Tibial artery (tissue), 4 donors: ENCODE measurements around the gene PECR.

Source experiments
- DNase-seq, 2 donors: peaks; one replicate each; pipeline ENCODE4 v3.0.0-alpha.2; 2019
- H3K27ac ChIP-seq, 2 donors: fragments of 200-600 bp; sonication (generic) in 1 of 2; 1 replicate in 1 of 2; 2 replicates in 1 of 2; pipeline ENCODE4 v1.5.1; 2018 to 2019; ENCODE audit warnings: mild to moderate bottlenecking in 1 of 2
- H3K27me3 ChIP-seq, 2 donors: fragments of 200-600 bp; sonication (generic) in 1 of 2; one replicate each; pipeline versions ENCODE4 v1.5.1 to v1.6.0; 2016 to 2019
- H3K36me3 ChIP-seq, 3 donors: fragments of 200-600 bp; sonication (generic) in 2 of 3; one replicate each; pipeline ENCODE4 v1.5.1; 2016 to 2019; ENCODE audit warnings: mild to moderate bottlenecking in 2 of 3
- H3K4me1 ChIP-seq, 4 donors: fragments of 200-600 bp; sonication (generic) in 2 of 4; 1 replicate in 3 of 4; 2 replicates in 1 of 4; pipeline ENCODE4 v1.5.1; 2016 to 2019
- H3K4me3 ChIP-seq, 2 donors: fragments of 200-600 bp; sonication (generic) in 1 of 2; 1 replicate in 1 of 2; 2 replicates in 1 of 2; pipeline ENCODE4 v1.5.1; 2018 to 2019; ENCODE audit warnings: mild to moderate bottlenecking in 2 of 2
- H3K9me3 ChIP-seq, 3 donors: fragments of 200-600 bp; sonication (generic) in 1 of 3; one replicate each; pipeline ENCODE4 v1.5.1; 2016 to 2019
- intact Hi-C: fragments of 100-400 bp; cut with DNase I; formaldehyde crosslinking; loops from one replicate; pipeline ENCODE4 v1.15.0; 2023; ENCODE audit warnings: low total_unique reads
- TF ChIP-seq, protein P1 (sequence below), 2 experiments: fragments of 200-600 bp in 1 of 2; fragments of 450-650 bp in 1 of 2; IDR thresholded peaks; one replicate each; pipeline ENCODE4 v1.5.1; 2017 to 2019; ENCODE audit warnings: antibody characterized with exemption in 2 of 2, mild to moderate bottlenecking in 1 of 2, moderate library complexity in 1 of 2

PECR gene

DNA sequence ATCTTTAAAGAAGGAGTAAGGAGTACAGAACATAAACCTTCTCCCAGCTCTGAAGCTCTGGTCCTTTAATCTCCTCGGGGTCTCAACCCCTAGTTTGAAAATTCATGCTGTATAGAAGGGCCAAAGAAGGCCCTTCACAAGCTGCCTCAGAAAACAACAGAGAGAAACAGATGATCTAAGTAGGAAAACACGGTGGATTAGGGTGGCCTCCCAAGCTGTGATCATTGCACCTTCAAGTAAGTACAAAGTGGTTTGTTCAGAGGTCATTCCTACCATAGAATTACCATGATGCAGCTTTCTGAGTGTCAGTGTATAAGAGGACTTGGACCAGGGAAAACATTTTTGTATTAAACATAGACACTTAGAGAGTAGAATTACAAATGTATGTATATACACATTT, 11.0 kb upstream of the PECR start:
- intact Hi-C loops = no loop called here

DNA sequence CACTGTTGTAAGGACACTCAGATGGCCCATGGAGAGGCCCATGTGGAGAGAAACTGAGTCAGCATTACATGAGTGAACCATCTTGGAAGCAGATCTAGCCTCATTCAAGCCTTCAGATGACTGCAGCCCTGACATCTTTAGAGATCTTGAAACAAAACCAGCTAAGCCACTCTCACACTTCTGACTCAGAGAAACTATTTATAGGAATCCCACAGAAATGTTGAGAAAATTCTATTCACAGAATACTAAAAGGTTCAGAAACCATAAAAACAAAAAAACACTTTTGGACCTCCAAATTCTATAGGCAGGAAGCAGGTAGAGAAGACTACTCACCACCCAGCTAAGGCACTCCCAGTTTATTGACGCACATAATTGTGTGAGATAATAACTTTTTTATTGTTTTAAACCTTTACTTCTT, 8.8 kb upstream of the PECR start:
- no peak overlapping the region for H3K27ac ChIP-seq
- TF ChIP-seq, protein P1, sequence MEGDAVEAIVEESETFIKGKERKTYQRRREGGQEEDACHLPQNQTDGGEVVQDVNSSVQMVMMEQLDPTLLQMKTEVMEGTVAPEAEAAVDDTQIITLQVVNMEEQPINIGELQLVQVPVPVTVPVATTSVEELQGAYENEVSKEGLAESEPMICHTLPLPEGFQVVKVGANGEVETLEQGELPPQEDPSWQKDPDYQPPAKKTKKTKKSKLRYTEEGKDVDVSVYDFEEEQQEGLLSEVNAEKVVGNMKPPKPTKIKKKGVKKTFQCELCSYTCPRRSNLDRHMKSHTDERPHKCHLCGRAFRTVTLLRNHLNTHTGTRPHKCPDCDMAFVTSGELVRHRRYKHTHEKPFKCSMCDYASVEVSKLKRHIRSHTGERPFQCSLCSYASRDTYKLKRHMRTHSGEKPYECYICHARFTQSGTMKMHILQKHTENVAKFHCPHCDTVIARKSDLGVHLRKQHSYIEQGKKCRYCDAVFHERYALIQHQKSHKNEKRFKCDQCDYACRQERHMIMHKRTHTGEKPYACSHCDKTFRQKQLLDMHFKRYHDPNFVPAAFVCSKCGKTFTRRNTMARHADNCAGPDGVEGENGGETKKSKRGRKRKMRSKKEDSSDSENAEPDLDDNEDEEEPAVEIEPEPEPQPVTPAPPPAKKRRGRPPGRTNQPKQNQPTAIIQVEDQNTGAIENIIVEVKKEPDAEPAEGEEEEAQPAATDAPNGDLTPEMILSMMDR (IDR thresholded peaks at IDR 0.05) = no peak
- no peak overlapping the region for H3K4me3 ChIP-seq
- H3K27me3 ChIP-seq = no peaks in the 10 kb centered on the region
- H3K4me1 ChIP-seq = no peaks in the 10 kb centered on the region
- DNase-seq = no peak
- no peaks in the 10 kb centered on the region for H3K36me3 ChIP-seq
- H3K9me3 ChIP-seq = no peaks in the 10 kb centered on the region
- intact Hi-C loops = no loop called here

More for the DNA sequence above, 11.0 kb upstream of the PECR start:
- Histone ChIP-seq H3K27ac (no peak overlapping the region), H3K9me3 (no peaks in the 10 kb centered on the region), H3K4me1 (no peaks in the 10 kb centered on the region), H3K36me3 (no peaks in the 10 kb centered on the region), H3K4me3 (no peak overlapping the region), H3K27me3 (peaks cover 0 to 5% of the 10 kb centered on the region in 2 donors)
- TF ChIP-seq, protein P1 (IDR thresholded peaks at IDR 0.05) = no peak
- DNase-seq = no peak

DNA sequence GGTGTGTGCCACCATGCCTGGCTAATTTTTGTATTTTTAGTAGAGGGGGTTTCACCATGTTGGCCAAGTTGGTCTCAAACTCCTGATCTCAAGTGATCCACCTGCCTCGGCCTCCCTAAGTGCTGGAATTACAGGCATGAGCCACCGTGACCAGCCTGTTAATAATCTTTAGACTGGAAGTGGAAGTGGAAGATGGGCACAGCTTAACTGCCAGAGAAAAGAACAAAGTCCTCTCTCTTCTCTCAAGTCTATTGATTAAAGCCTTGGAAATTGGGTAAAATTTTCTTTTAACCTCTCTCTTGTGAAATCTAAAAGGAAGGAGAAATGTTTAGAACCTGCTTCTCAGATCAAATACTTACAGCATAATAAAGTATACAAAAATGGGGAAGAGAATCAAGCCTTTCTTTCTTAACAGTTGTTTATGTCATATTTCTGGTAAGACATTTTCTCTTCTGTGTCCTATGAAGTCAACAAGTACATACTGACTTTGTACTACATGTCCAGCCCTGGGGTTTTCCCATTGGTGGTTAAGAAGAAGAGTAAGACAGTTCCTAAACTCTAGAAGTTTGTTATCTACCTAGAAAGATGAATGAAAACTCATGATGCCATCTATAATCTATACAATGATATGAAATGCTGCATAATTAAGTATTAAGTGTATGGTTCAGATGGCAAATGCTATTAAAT, 4.7 kb upstream of the PECR start:
- H3K4me3 ChIP-seq = no peak overlapping the region
- no peak overlapping the region for H3K27ac ChIP-seq
- no peaks in the 10 kb centered on the region for H3K9me3 ChIP-seq
- DNase-seq = no peak
- H3K4me1 ChIP-seq = peaks cover 0 to 8% (median 1%) of the 10 kb centered on the region in 4 donors
- H3K36me3 ChIP-seq = no peaks in the 10 kb centered on the region
- TF ChIP-seq, protein P1 (IDR thresholded peaks at IDR 0.05) = no peak
- no peaks in the 10 kb centered on the region for H3K27me3 ChIP-seq
- intact Hi-C loops = no loop called here

DNA sequence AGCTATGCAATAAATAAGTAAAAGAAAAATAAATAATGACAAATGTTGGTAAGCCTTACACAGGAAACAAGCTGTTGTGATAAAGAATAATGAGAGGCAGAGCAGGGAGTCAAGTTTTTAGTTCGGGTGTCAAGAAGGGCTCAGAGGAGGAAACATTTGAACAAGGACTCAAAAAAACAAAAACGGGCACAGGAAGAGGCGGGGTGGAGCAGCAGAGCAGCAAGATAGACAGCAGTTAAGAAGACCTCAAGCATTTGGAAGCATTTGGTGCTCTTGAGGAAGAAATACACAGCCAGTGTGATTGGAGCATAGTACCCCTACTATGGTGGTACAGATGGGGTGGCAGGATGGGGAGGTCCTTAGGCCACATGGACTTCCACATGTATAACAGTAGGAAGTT, 2.9 kb upstream of the PECR start:
- H3K9me3 ChIP-seq = no peaks in the 10 kb centered on the region
- peaks cover 0 to 13% (median 4%) of the 10 kb centered on the region in 4 donors for H3K4me1 ChIP-seq
- H3K4me3 ChIP-seq = no peak overlapping the region
- no peaks in the 10 kb centered on the region for H3K27me3 ChIP-seq
- no peak for DNase-seq
- intact Hi-C loops = no loop called here
- H3K36me3 ChIP-seq = no peaks in the 10 kb centered on the region
- TF ChIP-seq, protein P1 (IDR thresholded peaks at IDR 0.05) = no peak
- H3K27ac ChIP-seq = no peak overlapping the region

DNA sequence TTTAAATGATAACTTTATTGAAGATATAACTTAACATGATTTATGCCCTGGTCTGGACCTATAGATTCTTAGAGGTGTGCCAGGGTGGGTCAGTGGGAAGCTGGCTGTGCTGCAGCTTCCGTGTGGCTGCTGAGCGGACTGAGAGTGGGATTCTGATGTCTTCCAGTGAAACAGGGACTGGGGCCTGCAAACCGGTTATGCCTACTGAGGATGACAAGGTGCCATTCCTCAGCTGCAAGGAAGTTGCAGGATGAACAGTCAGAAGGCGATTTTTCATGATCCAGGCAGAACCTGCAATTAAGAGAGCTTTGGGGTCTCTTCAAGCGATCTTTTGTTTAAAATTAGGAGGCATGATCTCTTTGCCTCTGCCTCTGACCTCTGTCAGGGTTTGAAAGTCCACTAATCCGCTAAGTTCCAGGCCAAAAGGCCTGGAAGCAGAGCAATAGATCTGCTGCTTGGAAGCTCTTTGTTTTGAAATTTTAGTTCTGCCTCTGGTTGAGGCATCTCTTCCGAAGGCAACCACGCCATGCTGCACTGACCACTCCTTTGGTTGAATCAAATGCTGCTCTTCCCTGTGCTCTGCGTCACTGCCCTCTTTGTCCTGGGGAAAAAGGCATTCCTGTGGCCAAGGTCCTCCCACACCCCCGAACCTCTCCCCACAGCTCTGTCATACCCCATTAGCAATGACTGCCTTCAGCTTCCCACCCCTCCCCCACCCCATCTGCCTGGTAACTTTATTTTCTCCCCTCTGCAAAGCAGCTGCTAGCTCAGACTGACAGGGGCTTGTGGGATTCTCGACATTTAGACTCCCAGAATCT, 2.1 kb upstream of the PECR start:
- Histone ChIP-seq H3K4me1 (peaks cover 0 to 13% (median 4%) of the 10 kb centered on the region in 4 donors), H3K27ac (no peak overlapping the region), H3K9me3 (no peaks in the 10 kb centered on the region), H3K36me3 (no peaks in the 10 kb centered on the region), H3K27me3 (no peaks in the 10 kb centered on the region), H3K4me3 (no peak overlapping the region)
- intact Hi-C loops = no loop called here
- TF ChIP-seq, protein P1 (IDR thresholded peaks at IDR 0.05) = no peak
- DNase-seq = no peak
